Measurements from ENCODE around the gene COPZ2. TPM values are rescaled to one million over a fixed set of nuclear protein-coding genes. Genes with fewer than 3 reads are reported as not detected.

COPZ2 gene
- total and polyA plus RNA-seq, 2 donors: 5.5 to 16.3 TPM

- no peaks in the 10 kb centered on the region for H3K36me3 ChIP-seq (ENCODE audit: control insufficient read depth in 2 of 2, insufficient read depth in 2 of 2, low read length in 1 of 2)
- H3K4me1 ChIP-seq (ENCODE audit: control insufficient read depth in 2 of 2, insufficient read depth in 2 of 2, low read length in 2 of 2): peaks cover 7 to 10% of the 10 kb centered on the region in 2 donors
- 97% methylated on average over 7 of the region's 7 CpGs for WGBS
- DNase-seq (ENCODE audit: low read depth in 6 of 9, low spot score in 9 of 9): no peak
- H3K27me3 ChIP-seq (ENCODE audit: control insufficient read depth in 2 of 2, insufficient read depth in 1 of 2, low read length in 1 of 2): no peaks in the 10 kb centered on the region
- no peak overlapping the region for H3K27ac ChIP-seq (ENCODE audit: low read depth in 1 of 2, low read length in 1 of 2)
- H3K9me3 ChIP-seq (ENCODE audit: control insufficient read depth in 2 of 2, insufficient read depth in 1 of 2, low read length in 1 of 2): no peaks in the 10 kb centered on the region
- no peak overlapping the region for H3K4me3 ChIP-seq (ENCODE audit: low read length in 2 of 2)
Observed at GRCh38 chr17:47998044-47998443, 39.6 kb downstream of the COPZ2 start.

DNA sequence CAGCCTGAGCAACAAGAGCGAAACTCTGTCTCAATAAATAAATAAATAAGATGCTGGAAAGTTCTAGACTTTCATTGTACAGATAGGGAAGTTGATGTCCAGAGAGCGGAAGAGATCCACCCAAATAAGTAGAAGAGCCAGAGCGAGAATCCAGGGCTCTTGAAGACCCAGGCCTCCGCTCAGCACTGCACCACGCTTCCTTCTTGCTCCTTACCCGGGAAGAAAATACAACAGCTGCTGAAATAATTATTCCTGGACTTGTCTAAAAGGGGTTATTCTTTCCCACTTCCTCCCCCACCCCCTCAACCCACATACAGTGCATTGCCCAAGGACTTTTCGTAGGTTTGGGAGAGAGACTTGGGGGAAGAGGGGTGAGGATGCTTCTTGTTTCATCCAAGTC is 40.0 kb downstream of the COPZ2 start:
- no peaks in the 10 kb centered on the region for H3K27me3 ChIP-seq (ENCODE audit: control insufficient read depth in 2 of 2, insufficient read depth in 1 of 2, low read length in 1 of 2)
- no peak overlapping the region for H3K27ac ChIP-seq (ENCODE audit: low read depth in 1 of 2, low read length in 1 of 2)
- H3K9me3 ChIP-seq (ENCODE audit: control insufficient read depth in 2 of 2, insufficient read depth in 1 of 2, low read length in 1 of 2): no peaks in the 10 kb centered on the region
- no peak for DNase-seq (ENCODE audit: low read depth in 6 of 9, low spot score in 9 of 9)
- H3K36me3 ChIP-seq (ENCODE audit: control insufficient read depth in 2 of 2, insufficient read depth in 2 of 2, low read length in 1 of 2): no peaks in the 10 kb centered on the region
- WGBS: 94% methylated on average over 7 of the region's 7 CpGs
- H3K4me3 ChIP-seq (ENCODE audit: low read length in 2 of 2): no peak overlapping the region
- H3K4me1 ChIP-seq (ENCODE audit: control insufficient read depth in 2 of 2, insufficient read depth in 2 of 2, low read length in 2 of 2): peaks cover 4 to 5% of the 10 kb centered on the region in 2 donors

DNA sequence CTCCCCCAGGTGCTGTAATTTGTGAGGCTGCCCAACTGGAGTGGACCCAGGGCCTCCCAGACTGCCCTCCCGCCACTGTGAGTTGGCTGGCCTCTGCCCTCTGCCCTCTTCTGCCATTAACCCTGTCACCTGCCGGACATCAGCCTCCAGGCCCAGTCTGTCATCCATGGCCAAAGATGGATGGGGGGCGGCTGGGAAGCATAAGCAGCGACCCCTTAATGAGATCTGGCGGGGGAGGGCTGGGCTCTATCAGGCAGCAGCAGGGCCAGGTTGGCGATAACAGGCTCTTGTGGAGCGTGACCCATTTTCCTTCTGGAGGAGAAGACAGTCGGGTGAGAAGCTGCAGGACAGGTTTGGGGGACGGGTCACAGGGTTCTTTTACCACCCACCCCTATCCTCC is 41.4 kb downstream of the COPZ2 start:
- H3K36me3 ChIP-seq (ENCODE audit: control insufficient read depth in 2 of 2, insufficient read depth in 2 of 2, low read length in 1 of 2): no peaks in the 10 kb centered on the region
- H3K4me1 ChIP-seq (ENCODE audit: control insufficient read depth in 2 of 2, insufficient read depth in 2 of 2, low read length in 2 of 2): peaks cover 0 to 4% of the 10 kb centered on the region in 2 donors
- no peak overlapping the region for H3K27ac ChIP-seq (ENCODE audit: low read depth in 1 of 2, low read length in 1 of 2)
- H3K27me3 ChIP-seq (ENCODE audit: control insufficient read depth in 2 of 2, insufficient read depth in 1 of 2, low read length in 1 of 2): no peaks in the 10 kb centered on the region
- no peak overlapping the region for H3K4me3 ChIP-seq (ENCODE audit: low read length in 2 of 2)
- no peaks in the 10 kb centered on the region for H3K9me3 ChIP-seq (ENCODE audit: control insufficient read depth in 2 of 2, insufficient read depth in 1 of 2, low read length in 1 of 2)
- 96% methylated on average over 9 of the region's 9 CpGs for WGBS
- no peak for DNase-seq (ENCODE audit: low read depth in 6 of 9, low spot score in 9 of 9)

DNA sequence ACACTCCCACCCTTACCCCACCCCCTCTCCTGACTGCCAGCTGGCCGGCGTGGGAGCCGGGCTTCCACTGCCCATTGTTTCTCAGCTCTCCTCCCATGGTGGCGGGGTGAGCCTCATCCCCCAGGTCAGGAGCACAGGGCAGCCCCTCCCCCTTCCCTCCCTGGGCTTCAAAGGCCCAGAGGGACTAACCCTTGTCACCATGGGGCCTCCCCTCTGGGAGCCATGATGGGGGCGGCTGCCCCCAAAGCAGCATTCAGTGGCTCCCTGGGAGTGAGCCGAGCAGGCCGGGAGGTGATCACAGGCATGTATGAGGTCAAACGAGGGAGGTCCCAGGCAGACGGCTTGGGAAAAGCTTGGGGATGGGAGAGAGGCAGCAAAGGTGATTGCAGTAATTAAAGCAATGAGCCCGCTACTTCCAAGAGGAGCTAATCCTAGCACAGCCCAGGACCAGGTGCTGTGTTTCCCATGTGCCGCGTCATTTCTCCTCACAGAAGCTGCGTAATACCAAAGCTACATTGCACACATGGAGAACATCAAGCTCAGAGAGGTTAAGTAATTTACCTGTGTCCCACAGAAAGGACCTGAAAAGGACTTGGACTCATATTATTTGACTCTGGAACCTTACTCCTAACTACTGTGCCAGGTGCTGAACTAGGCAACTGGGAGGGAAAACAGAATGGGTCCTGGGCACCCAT is 42.2 kb downstream of the COPZ2 start:
- Histone ChIP-seq H3K27ac (ENCODE audit: low read depth in 1 of 2, low read length in 1 of 2) (no peak overlapping the region), H3K9me3 (ENCODE audit: control insufficient read depth in 2 of 2, insufficient read depth in 1 of 2, low read length in 1 of 2) (no peaks in the 10 kb centered on the region), H3K4me3 (ENCODE audit: low read length in 2 of 2) (no peak overlapping the region), H3K27me3 (ENCODE audit: control insufficient read depth in 2 of 2, insufficient read depth in 1 of 2, low read length in 1 of 2) (no peaks in the 10 kb centered on the region), H3K4me1 (ENCODE audit: control insufficient read depth in 2 of 2, insufficient read depth in 2 of 2, low read length in 2 of 2) (peaks cover 0 to 9% of the 10 kb centered on the region in 2 donors), H3K36me3 (ENCODE audit: control insufficient read depth in 2 of 2, insufficient read depth in 2 of 2, low read length in 1 of 2) (no peaks in the 10 kb centered on the region)
- WGBS: 86% methylated on average over 13 of the region's 13 CpGs
- no peak for DNase-seq (ENCODE audit: low read depth in 6 of 9, low spot score in 9 of 9)

DNA sequence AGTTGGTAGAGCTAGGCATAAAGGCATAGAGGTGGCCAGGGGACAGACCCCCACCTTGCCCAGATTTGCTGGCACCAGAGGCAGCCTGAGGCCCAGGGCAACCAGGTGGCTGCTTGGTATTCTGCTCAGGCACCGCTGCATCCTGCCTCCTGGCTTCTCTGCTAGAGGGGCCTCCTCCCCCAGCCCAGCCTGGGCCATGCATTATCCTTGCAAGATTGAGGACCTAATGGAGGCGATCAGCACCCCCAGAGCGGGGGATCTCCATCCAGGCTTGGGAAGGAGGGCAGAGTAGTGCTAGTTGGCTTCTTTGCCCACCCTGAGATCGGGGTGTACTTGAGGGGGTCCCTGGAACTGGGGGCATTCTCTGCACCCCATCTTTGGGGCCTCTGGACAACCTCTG is 42.9 kb downstream of the COPZ2 start:
- WGBS: 94% methylated on average over 4 of the region's 4 CpGs
- no peaks in the 10 kb centered on the region for H3K27me3 ChIP-seq (ENCODE audit: control insufficient read depth in 2 of 2, insufficient read depth in 1 of 2, low read length in 1 of 2)

DNA sequence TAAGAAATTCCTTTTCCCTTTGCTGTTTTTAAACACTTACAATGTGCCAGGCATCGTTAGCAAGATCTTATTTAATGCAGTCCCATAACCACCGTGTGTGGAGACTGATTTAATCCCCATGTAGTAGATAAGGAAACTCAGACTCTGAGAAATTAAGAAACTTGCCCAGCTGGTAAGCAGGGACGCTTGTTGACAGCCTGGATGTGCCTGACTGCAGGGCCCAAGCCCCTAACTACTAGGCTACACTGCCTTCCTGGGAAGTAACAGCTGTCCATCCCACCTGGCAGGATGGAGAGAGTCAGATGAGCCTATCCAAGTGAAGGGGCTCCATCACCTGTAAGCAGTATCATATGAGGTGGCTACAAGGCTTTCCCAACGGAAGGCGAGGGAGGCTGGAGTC is 43.6 kb downstream of the COPZ2 start:
- 97% methylated on average over 5 of the region's 5 CpGs for WGBS
- H3K27me3 ChIP-seq (ENCODE audit: control insufficient read depth in 2 of 2, insufficient read depth in 1 of 2, low read length in 1 of 2): no peaks in the 10 kb centered on the region
- H3K36me3 ChIP-seq (ENCODE audit: control insufficient read depth in 2 of 2, insufficient read depth in 2 of 2, low read length in 1 of 2): no peaks in the 10 kb centered on the region
- H3K9me3 ChIP-seq (ENCODE audit: control insufficient read depth in 2 of 2, insufficient read depth in 1 of 2, low read length in 1 of 2): no peaks in the 10 kb centered on the region
- peaks cover 0 to 17% of the 10 kb centered on the region in 2 donors for H3K4me1 ChIP-seq (ENCODE audit: control insufficient read depth in 2 of 2, insufficient read depth in 2 of 2, low read length in 2 of 2)
- H3K27ac ChIP-seq (ENCODE audit: low read depth in 1 of 2, low read length in 1 of 2): no peak overlapping the region
- no peak overlapping the region for H3K4me3 ChIP-seq (ENCODE audit: low read length in 2 of 2)
- DNase-seq (ENCODE audit: low read depth in 6 of 9, low spot score in 9 of 9): no peak

More for the DNA sequence above, 42.9 kb downstream of the COPZ2 start:
- Histone ChIP-seq H3K4me3 (ENCODE audit: low read length in 2 of 2) (no peak overlapping the region), H3K27ac (ENCODE audit: low read depth in 1 of 2, low read length in 1 of 2) (no peak overlapping the region), H3K9me3 (ENCODE audit: control insufficient read depth in 2 of 2, insufficient read depth in 1 of 2, low read length in 1 of 2) (no peaks in the 10 kb centered on the region), H3K36me3 (ENCODE audit: control insufficient read depth in 2 of 2, insufficient read depth in 2 of 2, low read length in 1 of 2) (no peaks in the 10 kb centered on the region), H3K4me1 (ENCODE audit: control insufficient read depth in 2 of 2, insufficient read depth in 2 of 2, low read length in 2 of 2) (peaks cover 0 to 11% of the 10 kb centered on the region in 2 donors)
- DNase-seq (ENCODE audit: low read depth in 6 of 9, low spot score in 9 of 9): no peak

DNA sequence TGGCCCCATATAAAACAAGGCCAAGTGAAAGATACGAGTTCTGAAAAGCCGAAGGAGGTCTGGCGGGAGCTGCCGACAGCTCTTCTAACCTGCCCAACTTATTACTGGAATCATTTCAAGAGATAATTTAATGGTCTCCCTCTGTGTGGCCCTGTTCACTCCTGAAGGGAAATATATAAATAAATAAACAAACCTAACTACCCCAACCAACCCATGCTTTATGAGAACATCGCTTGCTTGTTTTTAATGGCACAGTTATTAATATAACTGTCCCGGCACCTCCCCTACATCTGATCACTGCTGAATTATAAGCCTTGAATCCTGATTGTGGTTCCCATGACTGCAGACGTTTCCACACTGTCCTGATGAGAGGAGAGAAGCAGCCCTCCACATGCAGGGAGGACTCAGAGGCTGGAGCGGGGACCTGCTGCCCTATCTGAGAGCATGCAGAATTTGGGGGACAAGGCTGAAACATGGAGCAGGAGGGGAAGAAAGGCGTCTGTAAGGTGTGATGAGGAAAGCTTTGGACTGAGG is 44.5 kb downstream of the COPZ2 start:
- no peaks in the 10 kb centered on the region for H3K27me3 ChIP-seq (ENCODE audit: control insufficient read depth in 2 of 2, insufficient read depth in 1 of 2, low read length in 1 of 2)
- no peak overlapping the region for H3K27ac ChIP-seq (ENCODE audit: low read depth in 1 of 2, low read length in 1 of 2)
- 84% methylated on average over 9 of the region's 9 CpGs for WGBS
- no peak overlapping the region for H3K4me3 ChIP-seq (ENCODE audit: low read length in 2 of 2)
- peaks cover 0 to 20% of the 10 kb centered on the region in 2 donors for H3K4me1 ChIP-seq (ENCODE audit: control insufficient read depth in 2 of 2, insufficient read depth in 2 of 2, low read length in 2 of 2)
- no peak for DNase-seq (ENCODE audit: low read depth in 6 of 9, low spot score in 9 of 9)
- no peaks in the 10 kb centered on the region for H3K9me3 ChIP-seq (ENCODE audit: control insufficient read depth in 2 of 2, insufficient read depth in 1 of 2, low read length in 1 of 2)
- H3K36me3 ChIP-seq (ENCODE audit: control insufficient read depth in 2 of 2, insufficient read depth in 2 of 2, low read length in 1 of 2): no peaks in the 10 kb centered on the region

DNA sequence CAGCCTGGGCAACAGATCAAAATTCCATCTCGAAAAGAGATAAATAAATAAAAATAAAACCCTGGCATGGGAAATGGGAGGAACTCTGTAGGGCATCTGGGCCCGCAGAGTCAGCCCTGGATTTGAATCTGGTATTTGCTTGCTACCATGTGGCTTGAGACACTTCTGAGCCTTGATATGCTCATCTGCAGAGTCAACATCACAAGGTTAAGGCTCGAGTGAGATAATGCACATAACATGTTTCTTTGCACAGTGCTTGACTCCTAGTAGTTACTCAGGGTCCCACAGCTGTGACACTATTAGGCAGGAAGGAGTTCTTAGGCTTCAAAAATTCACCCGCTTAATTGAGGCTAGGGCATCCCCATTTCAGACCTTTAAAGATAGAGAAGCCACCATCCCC is 45.4 kb downstream of the COPZ2 start:
- no peak overlapping the region for H3K4me3 ChIP-seq (ENCODE audit: low read length in 2 of 2)
- H3K9me3 ChIP-seq (ENCODE audit: control insufficient read depth in 2 of 2, insufficient read depth in 1 of 2, low read length in 1 of 2): no peaks in the 10 kb centered on the region
- DNase-seq (ENCODE audit: low read depth in 6 of 9, low spot score in 9 of 9): no peak
- no peaks in the 10 kb centered on the region for H3K36me3 ChIP-seq (ENCODE audit: control insufficient read depth in 2 of 2, insufficient read depth in 2 of 2, low read length in 1 of 2)
- H3K27ac ChIP-seq (ENCODE audit: low read depth in 1 of 2, low read length in 1 of 2): no peak overlapping the region
- 93% methylated on average over 4 of the region's 4 CpGs for WGBS
- peaks cover 0 to 20% of the 10 kb centered on the region in 2 donors for H3K4me1 ChIP-seq (ENCODE audit: control insufficient read depth in 2 of 2, insufficient read depth in 2 of 2, low read length in 2 of 2)
- no peaks in the 10 kb centered on the region for H3K27me3 ChIP-seq (ENCODE audit: control insufficient read depth in 2 of 2, insufficient read depth in 1 of 2, low read length in 1 of 2)

DNA sequence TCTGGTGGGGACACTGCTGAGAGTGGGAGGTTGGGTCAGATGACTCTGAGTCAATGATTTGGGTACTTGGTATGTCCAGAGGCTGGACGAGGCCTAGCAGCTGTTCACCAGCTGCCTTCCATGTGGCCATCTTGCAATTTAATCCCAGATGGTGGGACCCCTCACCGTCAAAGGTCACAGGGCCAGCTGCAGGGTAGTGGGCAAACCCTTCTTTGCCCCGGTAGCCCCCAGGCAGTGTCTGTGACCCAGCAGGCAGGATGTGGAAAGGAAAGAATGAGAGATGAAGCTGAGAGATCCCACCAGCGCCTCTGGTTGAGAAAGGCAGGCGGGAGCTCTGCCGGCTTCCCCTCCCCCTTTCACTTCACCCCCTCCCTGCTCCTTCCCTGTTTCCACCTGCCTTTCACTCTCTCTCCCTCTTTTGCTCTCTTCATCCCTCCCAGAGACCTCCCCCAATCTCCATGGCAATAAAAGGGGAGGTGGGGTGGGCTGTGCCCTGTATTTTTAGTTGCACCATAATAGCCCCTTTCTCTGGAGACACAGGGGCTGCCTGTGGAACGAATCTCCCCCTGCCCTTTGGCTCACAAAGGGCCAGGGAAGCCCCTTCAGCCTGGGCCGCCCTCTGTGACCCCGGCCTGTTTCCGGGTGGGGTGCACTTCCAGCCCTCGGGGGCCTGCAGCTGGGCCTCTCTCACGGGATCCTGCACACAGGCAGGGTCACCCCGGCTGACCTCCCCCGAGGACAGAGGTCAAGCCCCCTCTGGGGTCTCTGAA is 46.5 kb downstream of the COPZ2 start:
- Histone ChIP-seq H3K4me1 (ENCODE audit: control insufficient read depth in 2 of 2, insufficient read depth in 2 of 2, low read length in 2 of 2) (peaks cover 0 to 20% of the 10 kb centered on the region in 2 donors), H3K9me3 (ENCODE audit: control insufficient read depth in 2 of 2, insufficient read depth in 1 of 2, low read length in 1 of 2) (no peaks in the 10 kb centered on the region), H3K36me3 (ENCODE audit: control insufficient read depth in 2 of 2, insufficient read depth in 2 of 2, low read length in 1 of 2) (no peaks in the 10 kb centered on the region), H3K27ac (ENCODE audit: low read depth in 1 of 2, low read length in 1 of 2) (no peak overlapping the region), H3K4me3 (ENCODE audit: low read length in 2 of 2) (no peak overlapping the region), H3K27me3 (ENCODE audit: control insufficient read depth in 2 of 2, insufficient read depth in 1 of 2, low read length in 1 of 2) (no peaks in the 10 kb centered on the region)
- whole genome bisulfite sequencing: 81% methylated on average over 14 of the region's 14 CpGs
- no peak for DNase-seq (ENCODE audit: low read depth in 6 of 9, low spot score in 9 of 9)
